22Rv1 (cell line): Measurements from ENCODE around the gene KRTAP4-8.

Experiments used
- CTCF ChIP-seq: fragments of 450-650 bp; IDR thresholded peaks from 2 replicates; pipeline ENCODE4 v1.5.1; 2017; ENCODE audit warnings: mild to moderate bottlenecking
- ZFX ChIP-seq: fragments of 450-650 bp; IDR thresholded peaks from 2 replicates; pipeline ENCODE4 v1.6.1; 2017; ENCODE audit warnings: antibody characterized with exemption, borderline replicate concordance

GRCh38 chr17:41064301-41064700 lies 33.6 kb downstream of the KRTAP4-8 start:
- no peak for TF ChIP-seq CTCF
- TF ChIP-seq ZFX, result no peak
